Esophagus squamous epithelium (tissue), 5 donors: ENCODE measurements around the gene FEM1C. TPM values are rescaled to one million over a fixed set of nuclear protein-coding genes. Genes with fewer than 3 reads are reported as not detected.

ENCODE experiments used
- DNase-seq: peaks from one replicate; lab custom pipeline; 2025; lab: John Stamatoyannopoulos, UW
- H3K27ac ChIP-seq, 4 donors: fragments of 200-600 bp; sonication (generic); one replicate each; pipeline ENCODE4 v1.5.1; 2016 to 2019; ENCODE audit warnings: mild to moderate bottlenecking in 1 of 4
- H3K27me3 ChIP-seq, 4 donors: fragments of 200-600 bp; sonication (generic); 1 replicate in 3 of 4; 2 replicates in 1 of 4; pipeline versions ENCODE4 v1.5.1 to v1.6.0; 2017 to 2021; ENCODE audit warnings: antibody characterized with exemption in 1 of 4
- H3K36me3 ChIP-seq, 3 donors: fragments of 200-600 bp; sonication (generic); one replicate each; pipeline ENCODE4 v1.5.1; 2016 to 2019
- H3K4me1 ChIP-seq, 3 donors: fragments of 200-600 bp; sonication (generic); one replicate each; pipeline ENCODE4 v1.5.1; 2017 to 2019
- H3K4me3 ChIP-seq, 4 donors: fragments of 200-600 bp; sonication (generic); 1 replicate in 3 of 4; 2 replicates in 1 of 4; pipeline ENCODE4 v1.5.1; 2016 to 2019; ENCODE audit warnings: mild to moderate bottlenecking in 2 of 4, moderate library complexity in 1 of 4
- H3K9me3 ChIP-seq, 3 donors: fragments of 200-600 bp; sonication (generic); one replicate each; pipeline ENCODE4 v1.5.1; 2016 to 2019
- POLR2A ChIP-seq, 4 donors: fragments of 450-650 bp; IDR thresholded peaks; one replicate each; pipeline ENCODE4 v1.6.1; 2017; ENCODE audit warnings: antibody characterized with exemption in 4 of 4, mild to moderate bottlenecking in 4 of 4, moderate library complexity in 3 of 4
- WGBS, 2 donors: methylation state at CpG; one replicate each; pipeline ENCODE4 v1.1.5; 2018; 5-methylcytosine and 5-hydroxymethylcytosine counted together
- intact Hi-C: fragments of 100-400 bp; cut with DNase I; formaldehyde crosslinking; loops from one replicate; pipeline ENCODE4 v1.15.0; 2022
- total RNA-seq, 4 donors: library from RNA; depleted of rRNA; stranded (reverse); fragments of >200 nt; gene quantifications; one replicate each; pipeline ENCODE4 v1.1.0, GENCODE V29; 2016
- TF ChIP-seq, protein P1 (sequence below), 6 experiments: fragments of 450-650 bp in 4 of 6; fragments of 200-600 bp in 2 of 6; sonication (generic) in 2 of 6; IDR thresholded peaks; one replicate each; pipeline ENCODE4 v1.5.1; 2016 to 2019; ENCODE audit warnings: antibody characterized with exemption in 6 of 6, mild to moderate bottlenecking in 4 of 6, moderate library complexity in 4 of 6
- donor health status: DM: yes; HTN: yes; CAD: no.

FEM1C gene
- total RNA-seq, 4 donors from 2014 or later = 8.2 to 23.1 (median 11.7) TPM

DNA sequence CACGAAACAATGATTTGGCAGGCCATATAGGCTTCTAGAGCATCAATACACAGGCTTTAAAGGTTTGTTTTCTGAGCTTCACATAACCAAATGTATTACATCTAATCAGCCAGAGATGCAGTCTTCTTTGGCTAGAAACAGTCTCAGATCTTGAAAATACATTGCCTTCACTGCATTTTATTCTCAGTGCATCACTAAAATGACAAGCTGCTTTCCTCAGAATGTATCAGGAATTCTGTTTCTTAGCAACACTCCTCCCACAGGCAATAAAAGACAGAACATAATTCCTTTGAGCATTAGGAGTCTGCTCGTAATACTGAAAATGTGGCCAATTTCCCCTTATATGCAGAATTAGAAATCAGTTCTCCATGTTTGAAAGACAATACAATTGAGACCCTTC is 36.9 kb downstream of the FEM1C start:
- H3K27me3 ChIP-seq = no peaks in the 10 kb centered on the region
- no peaks in the 10 kb centered on the region for H3K36me3 ChIP-seq
- H3K4me1 ChIP-seq = no peaks in the 10 kb centered on the region
- no peak overlapping the region for H3K4me3 ChIP-seq
- intact Hi-C loops = no loop called here
- DNase-seq = no peak
- TF ChIP-seq, protein P1, sequence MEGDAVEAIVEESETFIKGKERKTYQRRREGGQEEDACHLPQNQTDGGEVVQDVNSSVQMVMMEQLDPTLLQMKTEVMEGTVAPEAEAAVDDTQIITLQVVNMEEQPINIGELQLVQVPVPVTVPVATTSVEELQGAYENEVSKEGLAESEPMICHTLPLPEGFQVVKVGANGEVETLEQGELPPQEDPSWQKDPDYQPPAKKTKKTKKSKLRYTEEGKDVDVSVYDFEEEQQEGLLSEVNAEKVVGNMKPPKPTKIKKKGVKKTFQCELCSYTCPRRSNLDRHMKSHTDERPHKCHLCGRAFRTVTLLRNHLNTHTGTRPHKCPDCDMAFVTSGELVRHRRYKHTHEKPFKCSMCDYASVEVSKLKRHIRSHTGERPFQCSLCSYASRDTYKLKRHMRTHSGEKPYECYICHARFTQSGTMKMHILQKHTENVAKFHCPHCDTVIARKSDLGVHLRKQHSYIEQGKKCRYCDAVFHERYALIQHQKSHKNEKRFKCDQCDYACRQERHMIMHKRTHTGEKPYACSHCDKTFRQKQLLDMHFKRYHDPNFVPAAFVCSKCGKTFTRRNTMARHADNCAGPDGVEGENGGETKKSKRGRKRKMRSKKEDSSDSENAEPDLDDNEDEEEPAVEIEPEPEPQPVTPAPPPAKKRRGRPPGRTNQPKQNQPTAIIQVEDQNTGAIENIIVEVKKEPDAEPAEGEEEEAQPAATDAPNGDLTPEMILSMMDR (IDR thresholded peaks at IDR 0.05) = no peak
- no peak for TF ChIP-seq POLR2A (IDR thresholded peaks at IDR 0.05)
- no peak overlapping the region for H3K27ac ChIP-seq
- WGBS, 2 donors = 59 to 86% methylated on average over 2 of the region's 2 CpGs
- no peaks in the 10 kb centered on the region for H3K9me3 ChIP-seq

DNA sequence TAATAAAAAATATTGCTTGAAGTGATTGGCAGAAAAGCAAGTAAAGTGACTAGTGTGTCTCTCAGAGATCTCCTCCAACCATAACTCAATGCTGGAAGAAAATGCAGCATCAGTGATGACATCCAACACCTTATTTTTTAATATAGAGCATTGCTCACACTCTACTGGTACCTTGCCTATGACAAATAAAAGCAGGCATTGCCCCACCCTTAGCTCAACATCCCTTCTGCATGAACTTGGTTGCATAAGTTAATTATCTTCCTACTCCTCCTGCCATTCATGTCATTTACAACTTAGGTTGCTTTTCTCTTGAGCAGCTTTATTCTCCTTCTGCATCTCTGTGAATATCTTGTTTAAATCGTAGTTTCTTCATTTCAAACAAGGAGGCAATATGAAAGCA is 41.2 kb downstream of the FEM1C start:
- Histone ChIP-seq H3K36me3 (no peaks in the 10 kb centered on the region), H3K4me3 (no peak overlapping the region), H3K27ac (no peak overlapping the region), H3K4me1 (no peaks in the 10 kb centered on the region), H3K27me3 (no peaks in the 10 kb centered on the region), H3K9me3 (no peaks in the 10 kb centered on the region)
- intact Hi-C loops = no loop called here
- 88 to 90% methylated on average over 1 of the region's 1 CpG for WGBS, 2 donors
- TF ChIP-seq, protein P1 (IDR thresholded peaks at IDR 0.05) = no peak
- TF ChIP-seq POLR2A (IDR thresholded peaks at IDR 0.05) = no peak
- DNase-seq = no peak

DNA sequence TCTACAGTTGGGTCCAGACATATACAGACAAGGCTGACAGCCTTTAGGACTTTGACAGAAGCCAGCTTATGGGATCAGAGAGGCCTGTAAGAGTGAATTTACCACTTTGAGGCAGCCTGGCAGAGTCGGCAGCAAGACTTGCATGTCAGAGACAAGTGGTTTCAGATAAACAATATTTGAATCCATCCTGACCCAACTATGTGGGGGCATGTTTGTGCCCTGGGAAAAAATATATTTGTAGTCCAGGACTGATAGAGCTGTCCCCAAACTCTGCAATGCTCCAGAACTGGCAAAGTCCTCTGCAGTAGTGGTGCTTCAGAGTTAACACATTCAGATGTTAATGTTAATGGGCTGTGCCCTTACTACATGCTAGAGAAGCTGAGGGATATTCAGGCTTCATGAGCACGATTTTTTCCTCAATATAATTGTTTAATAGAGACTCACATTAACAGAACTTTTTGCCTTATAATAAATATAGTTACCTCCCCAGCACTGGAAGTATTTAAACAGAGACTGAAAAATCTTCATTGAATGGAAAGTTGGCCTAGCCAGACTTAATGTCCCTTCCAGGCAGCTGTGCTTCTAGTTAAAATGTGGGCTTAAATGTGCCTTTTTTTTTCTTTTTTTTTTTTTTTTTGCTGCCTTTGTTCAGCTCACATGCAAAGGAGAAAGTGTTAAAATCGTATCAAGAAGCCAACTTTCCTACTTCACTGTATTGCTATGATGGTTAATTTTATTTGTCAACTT is 42.9 kb downstream of the FEM1C start:
- Histone ChIP-seq H3K9me3 (no peaks in the 10 kb centered on the region), H3K27me3 (no peaks in the 10 kb centered on the region), H3K27ac (no peak overlapping the region), H3K36me3 (no peaks in the 10 kb centered on the region), H3K4me3 (no peak overlapping the region), H3K4me1 (no peaks in the 10 kb centered on the region)
- DNase-seq = no peak
- TF ChIP-seq POLR2A (IDR thresholded peaks at IDR 0.05) = no peak
- TF ChIP-seq, protein P1 (IDR thresholded peaks at IDR 0.05) = no peak
- 25 to 27% methylated on average over 3 of the region's 3 CpGs for WGBS, 2 donors
- intact Hi-C loops = no loop called here

DNA sequence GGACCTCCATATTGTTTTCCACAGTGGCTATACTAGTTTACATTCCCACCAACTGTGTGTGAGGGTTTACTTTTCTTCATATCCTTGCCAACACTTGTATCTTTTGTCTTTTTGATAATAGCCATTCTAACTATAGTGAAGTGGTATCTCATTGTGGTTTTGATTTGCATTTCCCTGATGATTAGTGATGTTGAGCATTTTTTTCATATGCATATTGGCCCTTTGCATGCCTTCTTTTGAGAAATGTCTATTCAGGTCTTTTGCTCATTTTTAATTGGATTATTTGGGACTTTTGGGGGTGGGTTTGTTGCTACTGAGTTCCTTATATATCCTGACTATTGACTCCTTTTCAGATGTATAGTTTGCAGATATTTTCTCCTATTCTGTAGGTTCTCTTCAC is 44.4 kb downstream of the FEM1C start:
- no peak for DNase-seq
- intact Hi-C loops = no loop called here
- no peaks in the 10 kb centered on the region for H3K9me3 ChIP-seq
- no peak overlapping the region for H3K27ac ChIP-seq
- no peaks in the 10 kb centered on the region for H3K4me1 ChIP-seq
- no peak overlapping the region for H3K4me3 ChIP-seq
- H3K27me3 ChIP-seq = no peaks in the 10 kb centered on the region
- no peaks in the 10 kb centered on the region for H3K36me3 ChIP-seq
- no peak for TF ChIP-seq POLR2A (IDR thresholded peaks at IDR 0.05)
- TF ChIP-seq, protein P1 (IDR thresholded peaks at IDR 0.05) = no peak

DNA sequence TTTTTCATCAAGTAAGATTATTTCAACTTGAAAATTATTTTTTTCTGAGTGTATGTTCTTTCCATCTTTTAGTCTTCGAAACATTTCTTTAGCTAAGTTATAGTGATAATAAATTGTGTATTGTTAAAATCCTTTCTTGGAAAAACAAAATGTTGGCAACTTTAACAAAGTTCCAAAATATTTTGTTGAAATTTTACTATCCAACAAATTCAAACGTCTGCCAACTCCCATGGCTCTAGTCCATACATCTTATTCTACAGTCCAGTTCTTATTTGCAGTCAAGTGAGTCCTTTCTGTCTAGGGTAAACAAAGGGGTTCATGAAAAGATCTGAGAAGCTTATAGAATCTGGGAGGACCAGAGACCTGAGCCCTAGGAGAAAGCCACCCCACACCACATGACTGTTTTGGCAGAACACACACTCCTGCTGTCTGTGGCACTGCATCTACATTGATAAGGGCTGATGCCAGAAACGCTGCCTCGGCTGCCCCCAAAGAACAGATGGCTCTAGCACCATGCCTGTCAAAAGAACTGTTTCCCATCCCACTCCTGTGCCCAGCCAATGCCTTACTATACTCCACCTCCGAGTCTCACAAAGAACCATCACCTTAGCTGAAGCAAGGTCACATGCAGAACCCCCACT is 47.5 kb downstream of the FEM1C start:
- H3K9me3 ChIP-seq = no peaks in the 10 kb centered on the region
- H3K4me1 ChIP-seq = no peaks in the 10 kb centered on the region
- intact Hi-C loops = no loop called here
- no peak overlapping the region for H3K27ac ChIP-seq
- H3K36me3 ChIP-seq = no peaks in the 10 kb centered on the region
- no peaks in the 10 kb centered on the region for H3K27me3 ChIP-seq
- TF ChIP-seq, protein P1 (IDR thresholded peaks at IDR 0.05) = no peak
- TF ChIP-seq POLR2A (IDR thresholded peaks at IDR 0.05) = no peak
- DNase-seq = no peak
- no peak overlapping the region for H3K4me3 ChIP-seq
- 36 to 60% methylated on average over 3 to 5 of the region's 5 CpGs for whole genome bisulfite sequencing, 2 donors
